Endothelial cell (in vitro differentiated cells): ENCODE measurements around the gene SHISA6. TPM values are rescaled to one million over a fixed set of nuclear protein-coding genes. Genes with fewer than 3 reads are reported as not detected.

ENCODE experiments used
- DNase-seq: peaks from one replicate; pipeline ENCODE4 v3.0.0; 2021; ENCODE audit warnings: low spot score
- H3K27ac Mint-ChIP-seq: one replicate; pipeline ENCODE4 v1.8.0; 2021; ENCODE audit warnings: mixed read lengths, inconsistent platforms; ENCODE audit not compliant: unreplicated experiment
- H3K27me3 Mint-ChIP-seq: one replicate; pipeline ENCODE4 v1.8.0; 2021; ENCODE audit warnings: mild to moderate bottlenecking, moderate library complexity, mixed read lengths, inconsistent platforms; ENCODE audit not compliant: unreplicated experiment
- H3K36me3 Mint-ChIP-seq: one replicate; pipeline ENCODE4 v1.8.0; 2021; ENCODE audit warnings: mild to moderate bottlenecking, low read depth, mixed read lengths, inconsistent platforms; ENCODE audit not compliant: unreplicated experiment
- H3K4me1 Mint-ChIP-seq: one replicate; pipeline ENCODE4 v1.8.0; 2021; ENCODE audit warnings: mild to moderate bottlenecking, mixed read lengths, inconsistent platforms; ENCODE audit not compliant: unreplicated experiment
- H3K4me3 Mint-ChIP-seq: one replicate; pipeline ENCODE4 v1.8.0; 2021; ENCODE audit warnings: mild to moderate bottlenecking, mixed read lengths, inconsistent platforms; ENCODE audit not compliant: unreplicated experiment
- H3K9me3 Mint-ChIP-seq: one replicate; pipeline ENCODE4 v1.8.0; 2021; ENCODE audit warnings: mixed read lengths, inconsistent platforms; ENCODE audit not compliant: unreplicated experiment
- CTCF ChIP-seq: fragments of 200-600 bp; sonication (generic); IDR thresholded peaks from one replicate; pipeline ENCODE4 v1.5.0; 2021; ENCODE audit warnings: antibody characterized with exemption; ENCODE audit not compliant: unreplicated experiment
- total RNA-seq: library from RNA; stranded (reverse); fragmentation: NEBNext Ultra II Directional; extraction: Animal tissue kit (Norgen Biotek cat#: 25700); gene quantifications from one replicate; pipeline ENCODE4 v1.2.1, GENCODE V29; 2021; ENCODE audit not compliant: unreplicated experiment

SHISA6 gene
- total RNA-seq, 1 donor from 2014 or later, result not detected

GRCh38 chr17:11363565-11364117, 122.6 kb downstream of the SHISA6 start:
- no peaks in the 10 kb centered on the region for H3K4me1 Mint-ChIP-seq
- H3K4me3 Mint-ChIP-seq, result peak overlapping the region; percentile 31
- H3K36me3 Mint-ChIP-seq, result no peaks in the 10 kb centered on the region
- peaks cover 30% of the 10 kb centered on the region for H3K9me3 Mint-ChIP-seq
- no peak for TF ChIP-seq CTCF
- no peaks in the 10 kb centered on the region for H3K27me3 Mint-ChIP-seq
- H3K27ac Mint-ChIP-seq, result no peak overlapping the region
- no peak for DNase-seq

GRCh38 chr17:11366272-11366850, 125.3 kb downstream of the SHISA6 start:
- Mint-ChIP-seq H3K4me1 (no peaks in the 10 kb centered on the region), H3K27ac (no peak overlapping the region), H3K9me3 (peaks cover 16% of the 10 kb centered on the region), H3K4me3 (no peak overlapping the region), H3K27me3 (no peaks in the 10 kb centered on the region), H3K36me3 (no peaks in the 10 kb centered on the region)
- DNase-seq, result no peak
- no peak for TF ChIP-seq CTCF

GRCh38 chr17:11369575-11369974, 128.6 kb downstream of the SHISA6 start:
- no peak for TF ChIP-seq CTCF
- Mint-ChIP-seq H3K36me3 (no peaks in the 10 kb centered on the region), H3K9me3 (peaks cover 9% of the 10 kb centered on the region), H3K4me3 (no peak overlapping the region), H3K4me1 (no peaks in the 10 kb centered on the region), H3K27ac (no peak overlapping the region), H3K27me3 (no peaks in the 10 kb centered on the region)
- no peak for DNase-seq

GRCh38 chr17:11372692-11373091, 131.7 kb downstream of the SHISA6 start:
- Mint-ChIP-seq H3K27me3 (peaks cover 2% of the 10 kb centered on the region), H3K27ac (no peak overlapping the region), H3K4me3 (no peak overlapping the region), H3K4me1 (no peaks in the 10 kb centered on the region), H3K9me3 (peaks cover 12% of the 10 kb centered on the region), H3K36me3 (peaks cover 7% of the 10 kb centered on the region)
- no peak for TF ChIP-seq CTCF
- DNase-seq, result no peak

GRCh38 chr17:11378506-11378905, 137.5 kb downstream of the SHISA6 start:
- no peaks in the 10 kb centered on the region for H3K4me1 Mint-ChIP-seq
- no peak for DNase-seq
- TF ChIP-seq CTCF, result no peak
- H3K4me3 Mint-ChIP-seq, result no peak overlapping the region
- peaks cover 48% of the 10 kb centered on the region for H3K9me3 Mint-ChIP-seq
- H3K36me3 Mint-ChIP-seq, result peaks cover 23% of the 10 kb centered on the region
- no peak overlapping the region for H3K27ac Mint-ChIP-seq
- H3K27me3 Mint-ChIP-seq, result peaks cover 6% of the 10 kb centered on the region
